ENCODE data around the gene EPHA8.

EPHA8 gene

GRCh38 chr1:22520871-22521270, 42.4 kb upstream of the EPHA8 start:
- no peak overlapping the region for H3K4me3 ChIP-seq (ENCODE audit: low read depth, low read length)
- H3K4me1 ChIP-seq = no peaks in the 10 kb centered on the region
- H2AFZ ChIP-seq = no peak overlapping the region
- H3K9me3 ChIP-seq (ENCODE audit: control insufficient read depth, low read length) = no peaks in the 10 kb centered on the region
- H3K27me3 ChIP-seq (ENCODE audit: control insufficient read depth, insufficient read depth, low read length) = no peaks in the 10 kb centered on the region
- no peaks in the 10 kb centered on the region for H3K79me2 ChIP-seq
- H3K4me2 ChIP-seq (ENCODE audit: low read length) = no peak overlapping the region
- no peaks in the 10 kb centered on the region for H3K36me3 ChIP-seq (ENCODE audit: control insufficient read depth, insufficient read depth, low read length)
- no peak overlapping the region for H3K9ac ChIP-seq
- TF ChIP-seq CTCF (IDR thresholded peaks at IDR 0.05) = no peak
- no peak overlapping the region for H3K27ac ChIP-seq

- no peak overlapping the region for H3K4me3 ChIP-seq (ENCODE audit: low read depth, low read length)
- H3K9ac ChIP-seq = no peak overlapping the region
- H2AFZ ChIP-seq = no peak overlapping the region
- H3K9me3 ChIP-seq (ENCODE audit: control insufficient read depth, low read length) = no peaks in the 10 kb centered on the region
- H3K27ac ChIP-seq = no peak overlapping the region
- H3K27me3 ChIP-seq (ENCODE audit: control insufficient read depth, insufficient read depth, low read length) = no peaks in the 10 kb centered on the region
- H3K36me3 ChIP-seq (ENCODE audit: control insufficient read depth, insufficient read depth, low read length) = no peaks in the 10 kb centered on the region
- no peak for TF ChIP-seq CTCF (IDR thresholded peaks at IDR 0.05)
- H3K4me2 ChIP-seq (ENCODE audit: low read length) = no peak overlapping the region
- no peaks in the 10 kb centered on the region for H3K79me2 ChIP-seq
- H3K4me1 ChIP-seq = no peaks in the 10 kb centered on the region
Observed at GRCh38 chr1:22521692-22522091, 41.6 kb upstream of the EPHA8 start.

- H3K9ac ChIP-seq = no peak overlapping the region
- H3K9me3 ChIP-seq (ENCODE audit: control insufficient read depth, low read length) = no peaks in the 10 kb centered on the region
- H2AFZ ChIP-seq = no peak overlapping the region
- H3K4me1 ChIP-seq = no peaks in the 10 kb centered on the region
- no peaks in the 10 kb centered on the region for H3K79me2 ChIP-seq
- no peaks in the 10 kb centered on the region for H3K36me3 ChIP-seq (ENCODE audit: control insufficient read depth, insufficient read depth, low read length)
- H3K4me2 ChIP-seq (ENCODE audit: low read length) = no peak overlapping the region
- H3K27ac ChIP-seq = no peak overlapping the region
- H3K4me3 ChIP-seq (ENCODE audit: low read depth, low read length) = no peak overlapping the region
- H3K27me3 ChIP-seq (ENCODE audit: control insufficient read depth, insufficient read depth, low read length) = no peaks in the 10 kb centered on the region
- TF ChIP-seq CTCF (IDR thresholded peaks at IDR 0.05) = no peak
Observed at GRCh38 chr1:22522221-22522743, 41.0 kb upstream of the EPHA8 start.

GRCh38 chr1:22524481-22524880, 38.8 kb upstream of the EPHA8 start:
- Histone ChIP-seq H3K4me1 (no peaks in the 10 kb centered on the region), H2AFZ (no peak overlapping the region), H3K9me3 (ENCODE audit: control insufficient read depth, low read length) (no peaks in the 10 kb centered on the region), H3K79me2 (no peaks in the 10 kb centered on the region), H3K27me3 (ENCODE audit: control insufficient read depth, insufficient read depth, low read length) (no peaks in the 10 kb centered on the region), H3K4me2 (ENCODE audit: low read length) (no peak overlapping the region), H3K36me3 (ENCODE audit: control insufficient read depth, insufficient read depth, low read length) (no peaks in the 10 kb centered on the region), H3K4me3 (ENCODE audit: low read depth, low read length) (no peak overlapping the region), H3K27ac (no peak overlapping the region), H3K9ac (no peak overlapping the region)
- TF ChIP-seq CTCF (IDR thresholded peaks at IDR 0.05) = no peak

GRCh38 chr1:22525211-22525610, 38.1 kb upstream of the EPHA8 start:
- Histone ChIP-seq H2AFZ (no peak overlapping the region), H3K27me3 (ENCODE audit: control insufficient read depth, insufficient read depth, low read length) (no peaks in the 10 kb centered on the region), H3K4me1 (no peaks in the 10 kb centered on the region), H3K79me2 (no peaks in the 10 kb centered on the region), H3K9me3 (ENCODE audit: control insufficient read depth, low read length) (no peaks in the 10 kb centered on the region), H3K36me3 (ENCODE audit: control insufficient read depth, insufficient read depth, low read length) (no peaks in the 10 kb centered on the region), H3K4me2 (ENCODE audit: low read length) (no peak overlapping the region), H3K4me3 (ENCODE audit: low read depth, low read length) (no peak overlapping the region), H3K27ac (no peak overlapping the region), H3K9ac (no peak overlapping the region)
- no peak for TF ChIP-seq CTCF (IDR thresholded peaks at IDR 0.05)

All from parathyroid adenoma (tissue), 2 donors.